ENCODE measurements around the gene SH2D4B.

The SH2D4B gene

DNA sequence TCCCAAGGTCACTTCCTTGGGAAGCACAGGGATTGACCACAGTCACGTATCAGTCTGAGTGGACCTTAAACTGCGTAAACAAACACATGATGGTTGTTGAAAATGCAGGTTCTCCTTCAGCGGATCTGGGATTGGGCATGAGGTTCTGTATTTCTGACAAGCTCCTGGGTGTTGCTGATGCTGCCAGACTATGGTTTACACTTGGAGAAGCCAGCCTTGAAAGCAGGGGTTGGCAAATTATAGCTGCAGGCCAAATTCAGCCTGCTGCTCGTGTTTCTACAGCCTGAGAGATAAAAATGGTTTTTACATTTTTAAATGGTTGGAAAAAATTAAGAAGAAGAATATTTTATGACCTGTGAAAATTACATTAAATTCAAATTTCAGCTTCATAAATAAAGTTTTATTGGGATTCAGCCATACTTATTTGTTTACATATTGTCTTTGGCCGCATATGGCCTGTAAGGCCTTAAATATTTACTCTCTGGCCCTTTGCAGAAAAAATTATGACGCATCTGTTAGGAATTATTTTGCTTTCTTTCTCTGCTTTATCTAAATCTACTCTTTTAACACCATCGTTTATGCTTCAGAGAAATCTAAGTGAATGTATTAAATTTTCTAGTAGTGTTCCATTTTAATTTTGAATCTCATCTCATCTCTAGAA is 109.6 kb downstream of the SH2D4B start:
- H3K4me1 Mint-ChIP-seq = no peaks in the 10 kb centered on the region
- DNase-seq (ENCODE audit: low spot score in 2 of 2) = no peak
- no peaks in the 10 kb centered on the region for H3K36me3 Mint-ChIP-seq
- no peak overlapping the region for H3K4me3 Mint-ChIP-seq
- H3K9me3 Mint-ChIP-seq = no peaks in the 10 kb centered on the region
- no peak overlapping the region for H3K27ac Mint-ChIP-seq
- no peak for ATAC-seq

GRCh38 chr10:80648106-80648505 is 110.4 kb downstream of the SH2D4B start:
- DNase-seq (ENCODE audit: low spot score in 2 of 2) (no peak), ATAC-seq (no peak)
- no peaks in the 10 kb centered on the region for H3K4me1 Mint-ChIP-seq
- no peak overlapping the region for H3K27ac Mint-ChIP-seq
- no peaks in the 10 kb centered on the region for H3K9me3 Mint-ChIP-seq
- H3K4me3 Mint-ChIP-seq = no peak overlapping the region
- no peaks in the 10 kb centered on the region for H3K36me3 Mint-ChIP-seq

- ATAC-seq (peak; percentile 11), DNase-seq (ENCODE audit: low spot score in 2 of 2) (no peak)
- Mint-ChIP-seq H3K4me1 (no peaks in the 10 kb centered on the region), H3K4me3 (no peak overlapping the region), H3K27ac (no peak overlapping the region), H3K9me3 (peaks cover 3% of the 10 kb centered on the region), H3K36me3 (no peaks in the 10 kb centered on the region)
Observed at GRCh38 chr10:80649183-80649582, 111.5 kb downstream of the SH2D4B start.

DNA sequence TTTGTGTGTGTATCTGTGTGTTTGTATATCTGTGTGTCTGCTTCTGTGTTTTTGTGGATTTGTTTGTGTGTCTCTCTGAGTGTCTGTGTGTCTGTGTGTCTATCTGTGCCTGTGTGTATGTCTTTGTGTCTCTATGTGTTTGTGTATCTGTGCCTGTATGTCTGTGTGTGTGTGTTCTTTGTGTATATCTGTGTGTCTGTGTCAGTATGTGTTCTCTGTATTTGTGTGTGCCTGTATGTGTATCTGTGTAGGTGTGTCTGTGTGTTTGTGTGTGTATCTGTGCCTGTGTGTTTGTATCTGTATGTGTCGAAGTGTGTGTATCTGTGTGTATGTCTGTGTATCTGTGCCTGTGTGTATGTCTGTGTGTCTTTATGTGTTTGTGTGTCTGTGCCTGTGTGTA is 118.2 kb downstream of the SH2D4B start:
- Mint-ChIP-seq H3K4me3 (no peak overlapping the region), H3K4me1 (no peaks in the 10 kb centered on the region), H3K9me3 (peaks cover 3% of the 10 kb centered on the region), H3K36me3 (no peaks in the 10 kb centered on the region), H3K27ac (no peak overlapping the region)
- ATAC-seq (no peak), DNase-seq (ENCODE audit: low spot score in 2 of 2) (no peak)

DNA sequence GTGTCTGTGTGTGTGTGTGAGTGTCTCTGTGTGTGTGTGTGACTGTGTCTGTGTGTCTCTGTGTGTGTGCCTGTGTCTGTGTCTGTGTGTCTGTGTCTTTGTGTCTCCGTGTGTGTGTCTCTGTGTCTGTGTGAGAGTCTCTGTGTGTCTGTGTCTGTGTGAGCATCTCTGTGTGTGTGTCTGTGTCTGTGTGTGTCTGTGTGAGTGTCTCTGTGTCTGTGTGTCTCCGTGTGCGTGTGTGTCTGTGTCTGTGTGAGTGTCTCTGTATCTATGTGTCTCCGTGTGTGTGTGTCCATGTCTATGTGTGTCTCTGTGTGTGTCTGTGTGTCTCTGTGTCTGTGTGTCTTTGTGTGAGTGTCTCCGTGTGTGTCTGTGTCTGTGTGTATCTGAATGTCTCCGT is 120.4 kb downstream of the SH2D4B start:
- Mint-ChIP-seq H3K4me1 (peaks cover 7% of the 10 kb centered on the region), H3K27ac (no peak overlapping the region), H3K9me3 (peaks cover 3% of the 10 kb centered on the region), H3K36me3 (no peaks in the 10 kb centered on the region), H3K4me3 (no peak overlapping the region)
- no peak for ATAC-seq
- no peak for DNase-seq (ENCODE audit: low spot score in 2 of 2)

DNA sequence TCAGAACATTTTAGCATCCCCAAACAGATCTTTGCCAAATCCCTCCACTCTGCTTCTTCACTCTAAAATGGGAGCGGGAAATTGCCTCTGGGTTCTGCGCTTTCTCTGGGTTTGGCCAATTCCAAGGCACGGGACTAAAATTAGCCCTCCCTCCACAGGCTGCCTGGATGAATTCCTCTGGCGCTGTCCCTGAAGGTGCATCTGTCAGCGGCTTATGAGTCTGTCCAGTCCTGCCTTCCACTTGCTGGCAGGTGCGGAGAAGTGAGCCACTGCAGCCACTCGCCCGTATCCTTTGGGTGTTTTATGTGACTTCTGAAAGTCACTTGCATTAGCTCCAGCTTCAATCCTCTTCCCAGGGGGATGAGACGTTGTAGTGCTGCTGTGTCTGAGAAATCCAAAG is 121.6 kb downstream of the SH2D4B start:
- H3K4me3 Mint-ChIP-seq = no peak overlapping the region

DNA sequence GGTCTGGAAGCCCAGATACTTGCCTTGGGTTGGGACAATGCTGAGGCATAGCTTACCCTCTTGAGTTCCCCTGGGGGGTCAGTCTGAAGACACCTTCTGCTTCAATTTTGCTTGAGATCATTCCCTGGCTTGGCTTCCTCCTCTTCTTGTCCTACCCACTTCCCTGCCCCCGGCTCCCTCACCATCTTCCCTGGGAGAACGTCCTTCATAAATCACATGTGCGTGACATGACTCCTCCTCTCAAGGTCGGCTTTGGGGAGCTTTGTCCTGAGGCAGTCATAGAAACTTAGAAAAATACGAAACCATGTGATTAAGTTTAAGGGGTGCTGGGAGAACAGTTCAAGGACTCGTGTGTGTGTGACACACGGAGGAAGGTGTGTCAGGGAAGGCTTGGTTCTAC is 122.6 kb downstream of the SH2D4B start:
- Mint-ChIP-seq H3K9me3 (no peaks in the 10 kb centered on the region), H3K36me3 (no peaks in the 10 kb centered on the region), H3K27ac (no peak overlapping the region), H3K4me1 (peaks cover 7% of the 10 kb centered on the region), H3K4me3 (no peak overlapping the region)
- DNase-seq (ENCODE audit: low spot score in 2 of 2) (no peak), ATAC-seq (no peak)

More for the DNA sequence above, 121.6 kb downstream of the SH2D4B start:
- no peak for DNase-seq (ENCODE audit: low spot score in 2 of 2)
- Mint-ChIP-seq H3K9me3 (no peaks in the 10 kb centered on the region), H3K36me3 (no peaks in the 10 kb centered on the region), H3K27ac (no peak overlapping the region), H3K4me1 (peaks cover 7% of the 10 kb centered on the region)
- no peak for ATAC-seq

- ATAC-seq = no peak
- Mint-ChIP-seq H3K9me3 (no peaks in the 10 kb centered on the region), H3K36me3 (no peaks in the 10 kb centered on the region), H3K4me3 (no peak overlapping the region), H3K4me1 (peaks cover 7% of the 10 kb centered on the region), H3K27ac (no peak overlapping the region)
- DNase-seq (ENCODE audit: low spot score in 2 of 2) = no peak
Observed at GRCh38 chr10:80660736-80661135, 123.0 kb downstream of the SH2D4B start.

DNA sequence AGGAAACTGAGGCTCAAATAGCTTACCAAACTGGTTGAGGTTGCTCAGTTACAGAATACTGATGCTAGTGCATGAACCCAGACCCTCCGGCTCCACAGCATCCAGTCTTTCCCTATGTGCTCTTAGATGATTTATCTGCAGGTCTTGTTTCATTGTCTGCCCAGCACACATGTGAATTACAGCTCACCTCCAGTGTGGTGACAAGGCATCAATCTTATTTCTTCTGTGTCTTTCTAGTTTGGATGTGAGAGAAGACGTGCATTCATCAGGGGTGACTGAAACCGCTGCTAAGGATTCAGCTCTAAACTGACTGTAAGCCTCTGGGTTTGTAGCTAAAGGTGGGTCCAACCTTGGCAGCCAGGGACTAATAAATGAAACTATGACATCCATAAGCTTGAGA is 123.8 kb downstream of the SH2D4B start:
- Mint-ChIP-seq H3K4me3 (no peak overlapping the region), H3K27ac (no peak overlapping the region), H3K4me1 (peaks cover 7% of the 10 kb centered on the region), H3K36me3 (no peaks in the 10 kb centered on the region), H3K9me3 (no peaks in the 10 kb centered on the region)
- ATAC-seq (no peak), DNase-seq (ENCODE audit: low spot score in 2 of 2) (no peak)

GRCh38 chr10:80662429-80663261 is 124.9 kb downstream of the SH2D4B start:
- peaks cover 7% of the 10 kb centered on the region for H3K4me1 Mint-ChIP-seq
- no peaks in the 10 kb centered on the region for H3K9me3 Mint-ChIP-seq
- DNase-seq (ENCODE audit: low spot score in 2 of 2) (peak; percentile 66 to 83), ATAC-seq (peak; percentile 52)
- no peak overlapping the region for H3K27ac Mint-ChIP-seq
- peak overlapping the region; percentile 36 for H3K4me3 Mint-ChIP-seq
- H3K36me3 Mint-ChIP-seq = no peaks in the 10 kb centered on the region

DNA sequence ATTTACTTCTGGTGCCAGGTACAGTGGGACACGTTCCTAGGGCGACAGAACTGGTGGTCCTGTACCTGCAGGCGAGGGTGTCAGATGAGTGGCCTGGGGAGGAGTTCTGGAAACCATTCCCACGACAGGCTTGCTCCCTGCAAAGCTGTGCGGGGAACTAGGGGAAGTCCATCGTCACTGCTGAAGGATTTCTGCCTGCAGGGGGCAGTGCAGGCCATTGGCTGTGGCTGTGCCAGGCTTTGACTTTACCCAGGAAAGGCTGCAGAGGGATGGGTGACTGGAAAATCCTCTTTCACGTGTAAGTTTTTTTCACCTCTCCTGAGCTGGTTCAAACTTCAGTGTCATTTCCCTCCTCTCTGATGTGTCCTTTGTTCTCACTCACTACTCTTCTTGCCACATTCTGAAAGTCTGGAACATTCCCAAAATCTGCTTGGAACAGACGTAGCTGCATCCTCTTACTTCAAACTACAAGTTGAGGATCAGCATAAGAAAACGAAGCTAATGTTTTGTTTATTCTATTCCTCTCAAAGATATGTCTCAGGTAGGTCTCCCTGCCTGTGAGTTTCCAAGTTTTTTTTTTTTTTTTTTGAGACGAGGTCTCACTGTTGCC is 126.5 kb downstream of the SH2D4B start:
- ATAC-seq (peak; percentile 52), DNase-seq (ENCODE audit: low spot score in 2 of 2) (peak; percentile 41 to 72)
- Mint-ChIP-seq H3K9me3 (no peaks in the 10 kb centered on the region), H3K4me1 (peaks cover 7% of the 10 kb centered on the region), H3K36me3 (no peaks in the 10 kb centered on the region), H3K27ac (no peak overlapping the region), H3K4me3 (no peak overlapping the region)

DNA sequence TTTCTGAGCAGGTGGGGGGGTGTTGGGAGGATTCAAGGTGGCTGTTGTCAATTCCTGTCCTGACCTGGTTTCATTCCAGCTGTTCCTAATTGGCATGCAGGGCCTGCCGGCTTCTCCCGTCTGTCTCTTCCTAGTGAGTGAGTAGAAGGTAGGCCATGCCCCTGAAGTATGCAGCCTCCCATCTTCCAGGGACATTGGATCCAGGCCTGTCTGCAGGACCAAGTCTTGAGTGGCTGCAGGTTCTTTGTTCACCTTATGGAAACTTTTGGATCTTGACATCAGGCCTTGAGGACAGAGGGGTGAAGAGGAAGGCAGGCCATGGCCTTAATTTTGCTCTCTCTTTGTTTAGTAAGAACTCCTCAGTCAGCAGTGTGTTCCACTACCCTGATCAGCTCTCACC is 131.8 kb downstream of the SH2D4B start:
- DNase-seq (ENCODE audit: low spot score in 2 of 2) (no peak), ATAC-seq (no peak)
- Mint-ChIP-seq H3K4me3 (no peak overlapping the region), H3K9me3 (no peaks in the 10 kb centered on the region), H3K4me1 (no peaks in the 10 kb centered on the region), H3K36me3 (no peaks in the 10 kb centered on the region), H3K27ac (no peak overlapping the region)

- DNase-seq (ENCODE audit: low spot score in 2 of 2) (no peak), ATAC-seq (no peak)
- Mint-ChIP-seq H3K36me3 (no peaks in the 10 kb centered on the region), H3K9me3 (no peaks in the 10 kb centered on the region), H3K4me3 (no peak overlapping the region), H3K27ac (no peak overlapping the region), H3K4me1 (no peaks in the 10 kb centered on the region)
Observed at GRCh38 chr10:80670774-80671173, 133.1 kb downstream of the SH2D4B start.

DNA sequence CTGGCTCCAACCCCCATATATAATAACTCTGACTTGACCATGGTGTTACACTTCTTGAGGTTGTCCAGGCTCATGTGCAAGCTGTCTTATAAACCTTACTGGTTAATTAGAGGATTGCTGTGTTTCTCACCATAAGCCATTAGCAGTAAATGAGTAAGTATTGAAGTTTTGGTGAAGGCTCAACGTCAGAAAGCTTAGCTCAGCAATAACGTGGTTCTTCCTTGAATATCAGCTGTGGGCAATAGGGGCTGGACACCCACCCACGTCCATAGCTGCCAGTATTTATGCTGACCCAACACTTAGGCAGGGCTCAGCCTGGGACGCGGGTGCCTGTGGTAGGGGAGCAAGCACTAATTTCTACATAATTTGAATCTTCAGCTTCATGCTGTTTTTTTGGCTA is 134.1 kb downstream of the SH2D4B start:
- no peak for ATAC-seq
- no peaks in the 10 kb centered on the region for H3K36me3 Mint-ChIP-seq
- no peaks in the 10 kb centered on the region for H3K4me1 Mint-ChIP-seq
- no peak overlapping the region for H3K27ac Mint-ChIP-seq
- DNase-seq (ENCODE audit: low spot score in 2 of 2) = no peak
- H3K9me3 Mint-ChIP-seq = no peaks in the 10 kb centered on the region
- H3K4me3 Mint-ChIP-seq = no peak overlapping the region

DNA sequence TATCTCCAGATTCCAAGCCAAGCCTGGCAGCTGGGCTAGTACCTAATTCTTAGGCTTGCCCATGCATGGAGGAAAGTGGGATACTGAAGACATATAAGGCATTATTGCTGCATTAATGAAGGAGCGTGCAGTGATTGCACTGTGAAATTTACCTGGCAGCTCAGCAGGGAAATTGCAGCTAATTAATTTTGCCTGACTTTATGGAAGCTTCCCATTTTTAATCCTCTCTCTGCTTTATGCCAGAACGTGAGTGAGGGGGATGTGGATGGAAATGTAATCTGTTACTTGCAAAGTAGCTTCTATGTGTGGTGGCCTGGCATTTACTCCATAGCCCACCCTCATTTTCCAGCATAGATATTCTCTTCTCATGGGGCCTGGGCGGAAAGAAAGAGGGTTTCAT is 134.9 kb downstream of the SH2D4B start:
- Mint-ChIP-seq H3K36me3 (no peaks in the 10 kb centered on the region), H3K4me3 (no peak overlapping the region), H3K9me3 (no peaks in the 10 kb centered on the region), H3K4me1 (no peaks in the 10 kb centered on the region), H3K27ac (no peak overlapping the region)
- no peak for ATAC-seq
- no peak for DNase-seq (ENCODE audit: low spot score in 2 of 2)

- no peak overlapping the region for H3K27ac Mint-ChIP-seq
- no peak overlapping the region for H3K4me3 Mint-ChIP-seq
- no peaks in the 10 kb centered on the region for H3K36me3 Mint-ChIP-seq
- ATAC-seq (no peak), DNase-seq (ENCODE audit: low spot score in 2 of 2) (no peak)
- H3K4me1 Mint-ChIP-seq = no peaks in the 10 kb centered on the region
- H3K9me3 Mint-ChIP-seq = no peaks in the 10 kb centered on the region
Observed at GRCh38 chr10:80674809-80675208, 137.1 kb downstream of the SH2D4B start.

Measured in stimulated activated effector memory CD8-positive, alpha-beta T cell treated with anti-CD3 and anti-CD28 coated beads, Interleukin-12 subunit alpha, Interleukin-12 subunit beta, amount 100 ng/mL, for 72 hours (primary cell).